Heart right ventricle (tissue), 16 donors: ENCODE measurements around the gene CD79B. TPM values are rescaled to one million over a fixed set of nuclear protein-coding genes. Genes with fewer than 3 reads are reported as not detected.

Source experiments
- ATAC-seq, 8 donors: fragments of 200-7000 bp; cut with Tn5 transposase; one replicate each; pipeline ENCODE4 v1.9.1; 2020; ENCODE audit warnings: mild to moderate bottlenecking in 8 of 8, moderate library complexity in 8 of 8, moderate number of reproducible peaks in 1 of 8
- DNase-seq, 2 donors: peaks; one replicate each; pipeline ENCODE4 v3.0.0-alpha.2; 2020
- H3K27ac ChIP-seq, 10 donors: fragments of 200-600 bp; sonication (generic) in 2 of 10; one replicate each; pipeline versions ENCODE4 v1.5.0 to v1.8.0; 2020 to 2022; ENCODE audit warnings: mild to moderate bottlenecking in 3 of 10
- H3K27me3 ChIP-seq, 7 donors: fragments of 200-600 bp; one replicate each; pipeline ENCODE4 v1.8.0; 2021 to 2022; ENCODE audit warnings: mild to moderate bottlenecking in 2 of 7
- H3K36me3 ChIP-seq, 9 donors: fragments of 200-600 bp; sonication (generic) in 1 of 9; one replicate each; pipeline versions ENCODE4 v1.5.0 to v1.8.0; 2020 to 2022; ENCODE audit warnings: mild to moderate bottlenecking in 2 of 9
- H3K4me1 ChIP-seq, 9 donors: fragments of 200-600 bp; sonication (generic) in 1 of 9; one replicate each; pipeline versions ENCODE4 v1.5.0 to v1.8.0; 2020 to 2022; ENCODE audit warnings: mild to moderate bottlenecking in 4 of 9
- H3K4me3 ChIP-seq, 10 donors: fragments of 200-600 bp; sonication (generic) in 2 of 10; one replicate each; pipeline versions ENCODE4 v1.5.0 to v1.8.0; 2020 to 2022; ENCODE audit warnings: mild to moderate bottlenecking in 7 of 10, moderate library complexity in 2 of 10
- H3K9me3 ChIP-seq, 11 donors: fragments of 200-600 bp in 10 of 11; sonication (generic) in 2 of 11; one replicate each; pipeline versions ENCODE4 v1.5.0 to v1.8.0; 2013 to 2022; ENCODE audit warnings: mild to moderate bottlenecking in 2 of 11, control low read depth in 1 of 11, moderate library complexity in 1 of 11
- CTCF ChIP-seq, 9 donors: fragments of 200-600 bp; sonication (generic) in 2 of 9; IDR thresholded peaks; one replicate each; pipeline versions ENCODE4 v1.5.0 to v1.8.0; 2021 to 2022; ENCODE audit warnings: antibody characterized with exemption in 9 of 9, mild to moderate bottlenecking in 5 of 9, moderate library complexity in 1 of 9
- whole genome bisulfite sequencing, 2 donors: extraction: QIAGEN DNeasy Blood & Tissue Kit; methylation state at CpG; one replicate each; pipeline ENCODE4 v1.1.7; 2013; ENCODE audit warnings: inconsistent platforms in 1 of 2; 5-methylcytosine and 5-hydroxymethylcytosine counted together
- intact Hi-C, 10 donors: fragments of 100-400 bp; cut with DNase I; formaldehyde crosslinking; loops; one replicate each; pipeline versions ENCODE4 v1.11.1 to v1.14.2; 2022
- polyA plus RNA-seq, 2 donors: library from polyadenylated mRNA; stranded (reverse); fragments of 200-250 nt; gene quantifications; one replicate each; pipeline ENCODE4 v1.2.3, GENCODE V29; 2013
- total RNA-seq, 10 donors: library from RNA; stranded (reverse); fragmentation: NEBNext Ultra II Directional in 3 of 10; extraction: Animal tissue kit (Norgen Biotek cat#: 25700) in 3 of 10; gene quantifications; one replicate each; pipeline versions ENCODE4 v1.2.1 to v1.2.4, GENCODE V29; 2021 to 2023
- donor health status: Arrhythmogenic right ventricular cardiomyopathy.
- donor health status: ischemic (EF 13 %, LVEDD 7.1; RV severe dilation, severe dysfunction).
- donor health status: healthy with polysubstance abuse.
- donor health status: DM: no; HTN: yes; CAD: no.
- donor health status: DM: no; HTN: no; CAD: no.
- donor health status: ischemic (EF 25% LVEDD 6.9; RV normal size, moderate dysfunction).
- donor health status: ischemic (EF 25% LVEDD 5.7; RV mildly dilated, moderate dysfunction).
- donor health status: healthy.
- donor health status: DM: yes; HTN: yes; CAD: no.
- donor health status: Ischemic cardiomyopathy.
- donor health status: ischemic (EF 35%, LVEDD 5.7; RV mildly dilated, moderate dysfunction).
- donor health status: nonischemic (EF 11% LVEDD 7.7; RV severe dilation, severe dysfunction).
- donor health status: DM: yes; HTN: yes; CAD: no.
- donor health status: PGD.
- donor health status: ischemic (EF 29% LVEDD 5.4; RV normal size, mild dysfunction).
- donor health status: nonischemic (EF 23%, LVEDD 6.1; RV moderate dilation, normal function).

CD79B gene
- total and polyA plus RNA-seq, 12 donors, result 2.2 to 11.6 (median 3.9) TPM

- H3K4me3 ChIP-seq, result no peak overlapping the region
- intact Hi-C loops, result no loop called here
- ATAC-seq (no peak), DNase-seq (no peak)
- H3K27ac ChIP-seq, result no peak overlapping the region
- no peaks in the 10 kb centered on the region for H3K36me3 ChIP-seq
- H3K27me3 ChIP-seq, result peaks cover 0 to 2% (median 0%) of the 10 kb centered on the region in 7 donors
- WGBS, 2 donors, result 87 to 88% methylated on average over 4 of the region's 4 CpGs
- H3K4me1 ChIP-seq, result peaks cover 0 to 5% (median 0%) of the 10 kb centered on the region in 9 donors
- H3K9me3 ChIP-seq, result no peaks in the 10 kb centered on the region
- no peak for TF ChIP-seq CTCF (IDR thresholded peaks at IDR 0.05)
Measured at GRCh38 chr17:63937920-63938319, 5.8 kb upstream of the CD79B start.

DNA sequence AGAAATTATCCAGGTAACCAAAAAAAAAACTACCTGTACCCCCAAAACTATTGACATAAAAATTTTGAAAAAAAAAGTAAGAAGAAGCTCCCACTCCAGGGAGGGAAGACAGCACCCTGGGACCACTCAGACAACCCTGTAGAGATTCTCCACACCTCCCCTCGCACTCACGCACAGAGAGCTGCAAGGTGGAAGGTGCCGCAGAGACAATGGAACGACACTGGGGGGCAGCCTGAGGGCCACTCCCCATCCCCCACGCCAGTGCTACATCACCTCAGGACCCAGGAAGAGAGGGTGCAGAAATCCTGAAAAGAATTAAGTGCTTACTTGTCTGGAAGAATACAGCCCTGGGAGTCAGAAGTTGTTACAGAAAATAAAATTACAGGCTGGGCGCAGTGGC lies 5.2 kb upstream of the CD79B start:
- Histone ChIP-seq H3K36me3 (no peaks in the 10 kb centered on the region), H3K9me3 (no peaks in the 10 kb centered on the region), H3K4me1 (peaks cover 0 to 8% (median 3%) of the 10 kb centered on the region in 9 donors), H3K4me3 (no peak overlapping the region), H3K27me3 (peaks cover 0 to 2% (median 0%) of the 10 kb centered on the region in 7 donors), H3K27ac (no peak overlapping the region)
- DNase-seq, result no peak
- ATAC-seq, result no peak
- 79 to 89% methylated on average over 6 of the region's 6 CpGs for whole genome bisulfite sequencing, 2 donors
- intact Hi-C loops, result no loop called here
- TF ChIP-seq CTCF (IDR thresholded peaks at IDR 0.05), result no peak

GRCh38 chr17:63934183-63935112 lies 2.3 kb upstream of the CD79B start:
- peaks cover 0 to 3% (median 0%) of the 10 kb centered on the region in 9 donors for H3K36me3 ChIP-seq
- intact Hi-C loops, result loop anchor here in 4 of 10 donors (5.0 kb wide), 2 partner anchors 48 to 53 kb away; no protein-coding TSS in a partner anchor
- no peak overlapping the region for H3K27ac ChIP-seq
- H3K4me3 ChIP-seq, result no peak overlapping the region
- H3K9me3 ChIP-seq, result no peaks in the 10 kb centered on the region
- ATAC-seq, result no peak
- DNase-seq, result no peak
- 82 to 84% methylated on average over 21 of the region's 21 CpGs for WGBS, 2 donors
- TF ChIP-seq CTCF (IDR thresholded peaks at IDR 0.05), result no peak
- peaks cover 0 to 35% (median 24%) of the 10 kb centered on the region in 9 donors for H3K4me1 ChIP-seq
- H3K27me3 ChIP-seq, result peaks cover 0 to 2% (median 0%) of the 10 kb centered on the region in 7 donors

- H3K4me1 ChIP-seq, result peaks cover 0 to 32% (median 24%) of the 10 kb centered on the region in 9 donors
- TF ChIP-seq CTCF (IDR thresholded peaks at IDR 0.05), result no peak
- WGBS, 2 donors, result 87 to 89% methylated on average over 8 of the region's 8 CpGs
- H3K27ac ChIP-seq, result no peak overlapping the region
- intact Hi-C loops, result loop anchor here in 4 of 10 donors (5.0 kb wide), 2 partner anchors 49 to 54 kb away; no protein-coding TSS in a partner anchor
- ATAC-seq (no peak), DNase-seq (no peak)
- H3K4me3 ChIP-seq, result no peak overlapping the region
- peaks cover 0 to 11% (median 0%) of the 10 kb centered on the region in 9 donors for H3K36me3 ChIP-seq
- peaks cover 0 to 2% (median 0%) of the 10 kb centered on the region in 7 donors for H3K27me3 ChIP-seq
- no peaks in the 10 kb centered on the region for H3K9me3 ChIP-seq
Measured at GRCh38 chr17:63933598-63933997, 1.5 kb upstream of the CD79B start.
